Measurements from ENCODE around the gene CNN3. TPM values are rescaled to one million over a fixed set of nuclear protein-coding genes. Genes with fewer than 3 reads are reported as not detected.

The CNN3 gene
- total and polyA plus RNA-seq, 8 donors, result 70.0 to 353 (median 133) TPM

DNA sequence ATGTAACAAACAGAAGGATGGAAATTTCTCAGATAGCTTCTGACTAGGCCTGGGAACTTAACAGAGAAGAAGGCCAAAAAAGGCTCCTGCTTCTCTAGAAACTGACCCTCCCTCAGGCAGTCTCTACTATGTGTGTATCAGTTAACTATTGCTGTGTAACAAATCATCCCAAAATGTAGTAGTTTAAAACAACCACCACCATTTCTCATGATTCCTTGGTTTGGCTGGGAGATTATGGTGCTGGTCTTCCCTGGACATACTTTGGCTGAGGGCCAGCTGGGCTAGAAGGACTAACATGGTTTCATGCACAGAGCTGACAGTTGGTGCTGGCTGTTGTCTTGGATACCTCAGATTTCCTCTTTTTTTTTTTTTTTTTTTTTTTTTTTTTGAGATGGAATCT, 26.2 kb upstream of the CNN3 start:
- no peaks in the 10 kb centered on the region for H3K36me3 ChIP-seq
- H3K27ac ChIP-seq, result no peak overlapping the region
- no peak overlapping the region for H3K4me3 ChIP-seq
- no peaks in the 10 kb centered on the region for H3K27me3 ChIP-seq
- peaks cover 14 to 41% (median 28%) of the 10 kb centered on the region in 4 donors for H3K4me1 ChIP-seq
- no peaks in the 10 kb centered on the region for H3K9me3 ChIP-seq
- TF ChIP-seq, protein P1, sequence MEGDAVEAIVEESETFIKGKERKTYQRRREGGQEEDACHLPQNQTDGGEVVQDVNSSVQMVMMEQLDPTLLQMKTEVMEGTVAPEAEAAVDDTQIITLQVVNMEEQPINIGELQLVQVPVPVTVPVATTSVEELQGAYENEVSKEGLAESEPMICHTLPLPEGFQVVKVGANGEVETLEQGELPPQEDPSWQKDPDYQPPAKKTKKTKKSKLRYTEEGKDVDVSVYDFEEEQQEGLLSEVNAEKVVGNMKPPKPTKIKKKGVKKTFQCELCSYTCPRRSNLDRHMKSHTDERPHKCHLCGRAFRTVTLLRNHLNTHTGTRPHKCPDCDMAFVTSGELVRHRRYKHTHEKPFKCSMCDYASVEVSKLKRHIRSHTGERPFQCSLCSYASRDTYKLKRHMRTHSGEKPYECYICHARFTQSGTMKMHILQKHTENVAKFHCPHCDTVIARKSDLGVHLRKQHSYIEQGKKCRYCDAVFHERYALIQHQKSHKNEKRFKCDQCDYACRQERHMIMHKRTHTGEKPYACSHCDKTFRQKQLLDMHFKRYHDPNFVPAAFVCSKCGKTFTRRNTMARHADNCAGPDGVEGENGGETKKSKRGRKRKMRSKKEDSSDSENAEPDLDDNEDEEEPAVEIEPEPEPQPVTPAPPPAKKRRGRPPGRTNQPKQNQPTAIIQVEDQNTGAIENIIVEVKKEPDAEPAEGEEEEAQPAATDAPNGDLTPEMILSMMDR (IDR thresholded peaks at IDR 0.05), result no peak
- TF ChIP-seq EP300 (IDR thresholded peaks at IDR 0.05) (no peak), POLR2AphosphoS5 (IDR thresholded peaks at IDR 0.05) (no peak), POLR2A (IDR thresholded peaks at IDR 0.05) (no peak)
- no peak for DNase-seq
- intact Hi-C loops (cut with DNase I; ENCODE audit: low total_unique reads), result no loop called here

DNA sequence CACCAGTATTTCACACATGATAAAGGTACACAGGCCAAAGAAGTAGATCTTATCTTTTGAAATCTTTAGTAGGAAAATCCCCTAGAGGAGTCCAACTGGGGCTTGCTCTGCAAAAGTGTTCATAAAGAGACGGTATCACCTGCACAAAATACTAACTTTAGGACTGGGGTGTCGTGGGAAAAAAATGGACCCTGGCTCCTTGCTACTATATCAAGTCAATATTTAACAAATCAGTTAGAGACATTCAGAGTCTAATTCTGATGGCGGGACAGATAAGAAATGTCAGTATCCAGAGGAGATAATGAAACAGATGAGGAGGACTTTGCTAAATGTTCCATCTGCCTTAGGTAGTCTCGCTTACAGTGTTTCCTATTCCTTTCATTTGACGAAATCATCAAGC, 25.6 kb upstream of the CNN3 start:
- H3K36me3 ChIP-seq, result no peaks in the 10 kb centered on the region
- no peaks in the 10 kb centered on the region for H3K9me3 ChIP-seq
- DNase-seq, result no peak
- H3K27me3 ChIP-seq, result no peaks in the 10 kb centered on the region
- WGBS, 5 donors, result 80 to 91% (median 85%) methylated on average over 5 of the region's 5 CpGs
- no peak overlapping the region for H3K27ac ChIP-seq
- H3K4me1 ChIP-seq, result peaks cover 16 to 45% (median 29%) of the 10 kb centered on the region in 4 donors
- TF ChIP-seq EP300 (IDR thresholded peaks at IDR 0.05) (no peak), POLR2AphosphoS5 (IDR thresholded peaks at IDR 0.05) (no peak), POLR2A (IDR thresholded peaks at IDR 0.05) (no peak)
- TF ChIP-seq, protein P1 (IDR thresholded peaks at IDR 0.05), result no peak
- no peak overlapping the region for H3K4me3 ChIP-seq
- intact Hi-C loops (cut with DNase I; ENCODE audit: low total_unique reads), result no loop called here

DNA sequence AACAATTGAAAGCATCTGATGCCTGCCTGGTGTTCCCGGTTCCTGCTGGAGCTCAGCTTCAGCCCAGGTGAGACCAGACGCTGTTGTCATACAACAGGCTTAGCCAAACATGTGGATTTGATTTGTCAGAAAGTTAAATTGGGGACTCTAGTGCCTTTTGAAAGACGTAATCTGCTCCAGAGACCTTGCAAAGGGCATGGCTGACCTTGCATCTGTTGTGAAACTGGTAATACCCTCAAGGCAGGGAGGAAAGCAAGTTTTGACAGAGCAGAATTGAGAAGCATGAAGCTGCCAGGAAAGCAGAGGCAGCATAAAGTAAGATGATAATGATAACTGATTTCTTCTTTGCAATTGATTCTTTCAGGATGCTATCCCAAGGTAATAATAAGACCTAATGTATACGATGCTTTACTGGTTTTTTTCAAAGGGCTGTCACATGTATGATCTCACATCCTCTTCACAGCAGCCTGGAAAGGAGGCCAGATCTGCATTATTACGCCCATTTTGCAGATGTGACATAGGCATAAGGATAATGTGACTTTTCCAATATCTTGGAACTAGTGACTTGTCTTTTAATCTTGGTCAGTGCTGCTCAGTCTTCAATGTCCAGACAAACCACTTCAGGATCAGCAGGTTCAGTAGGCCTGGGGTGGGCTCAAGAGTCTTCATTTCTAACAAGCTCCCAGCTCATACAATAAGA, 24.7 kb upstream of the CNN3 start:
- H3K4me1 ChIP-seq, result peaks cover 25 to 54% (median 36%) of the 10 kb centered on the region in 4 donors
- 45 to 72% (median 62%) methylated on average over 5 of the region's 5 CpGs for WGBS, 5 donors
- no peak for DNase-seq
- intact Hi-C loops (cut with DNase I; ENCODE audit: low total_unique reads), result no loop called here
- H3K4me3 ChIP-seq, result no peak overlapping the region
- TF ChIP-seq, protein P1 (IDR thresholded peaks at IDR 0.05), result no peak
- H3K27ac ChIP-seq, result peak overlapping the region in 1 of 5 donors; percentile 72
- no peaks in the 10 kb centered on the region for H3K36me3 ChIP-seq
- H3K9me3 ChIP-seq, result no peaks in the 10 kb centered on the region
- no peaks in the 10 kb centered on the region for H3K27me3 ChIP-seq

DNA sequence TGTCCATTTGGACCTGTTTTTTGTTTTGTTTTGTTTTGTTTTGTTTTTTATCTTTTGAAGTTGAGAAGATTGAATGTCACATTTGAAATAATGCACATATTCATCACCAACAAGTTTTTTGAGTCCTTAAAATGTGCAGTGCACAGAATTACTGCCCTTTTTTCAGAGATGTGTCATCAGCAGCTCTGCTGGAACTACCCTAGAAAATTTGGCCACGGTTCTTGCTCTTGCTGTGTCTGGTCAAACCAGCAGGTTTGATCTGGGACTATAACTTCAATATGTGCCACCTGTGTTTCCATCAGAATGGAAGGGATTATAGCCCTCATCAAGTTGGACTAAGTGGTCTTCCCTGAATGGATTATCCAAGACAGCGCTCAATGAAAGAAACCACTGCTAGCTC, 24.1 kb upstream of the CNN3 start:
- TF ChIP-seq POLR2AphosphoS5 (IDR thresholded peaks at IDR 0.05), result no peak
- no peak for TF ChIP-seq EP300 (IDR thresholded peaks at IDR 0.05)
- TF ChIP-seq, protein P1 (IDR thresholded peaks at IDR 0.05), result no peak
- no peak for TF ChIP-seq POLR2A (IDR thresholded peaks at IDR 0.05)
- WGBS, 5 donors, result 52 to 78% (median 73%) methylated on average over 2 of the region's 2 CpGs
- Histone ChIP-seq H3K27me3 (no peaks in the 10 kb centered on the region), H3K9me3 (no peaks in the 10 kb centered on the region), H3K4me3 (no peak overlapping the region), H3K4me1 (peaks cover 20 to 52% (median 40%) of the 10 kb centered on the region in 4 donors), H3K36me3 (no peaks in the 10 kb centered on the region), H3K27ac (peak overlapping the region in 1 of 5 donors; percentile 72)
- intact Hi-C loops (cut with DNase I; ENCODE audit: low total_unique reads), result no loop called here
- no peak for DNase-seq
